ENCODE data around the gene ZP1. TPM values are rescaled to one million over a fixed set of nuclear protein-coding genes. Genes with fewer than 3 reads are reported as not detected.

Gene ZP1
- total RNA-seq, 2 experiments from 2014 or later: not detected

GRCh38 chr11:60922906-60923305 lies 55.6 kb downstream of the ZP1 start:
- H3K27me3 Mint-ChIP-seq: peaks cover 9% of the 10 kb centered on the region
- peaks cover 37% of the 10 kb centered on the region for H3K36me3 Mint-ChIP-seq (ENCODE audit: low read depth)
- DNase-seq (no peak), ATAC-seq (no peak)
- CTCF ChIA-PET: interaction anchor here (1.4 kb wide), 1 partner anchor 8 kb away, joined by 7 read pairs; no protein-coding TSS in a partner anchor
- H3K4me3 Mint-ChIP-seq: no peak overlapping the region
- TF ChIP-seq CTCF (IDR thresholded peaks at IDR 0.05): no peak
- intact Hi-C loops (cut with micrococcal nuclease): no loop called here
- H3K4me1 Mint-ChIP-seq (ENCODE audit: low read depth): peaks cover 40% of the 10 kb centered on the region
- H3K9me3 Mint-ChIP-seq: no peaks in the 10 kb centered on the region
- no peak overlapping the region for H3K27ac Mint-ChIP-seq
- POLR2A ChIA-PET: interaction anchor here (0.9 to 1.7 kb wide), 2 partner anchors 9 to 17 kb away, joined by 3 to 9 read pairs; partner anchors contain the start of gene PRPF19

GRCh38 chr11:60923326-60923725 lies 56.0 kb downstream of the ZP1 start:
- peaks cover 37% of the 10 kb centered on the region for H3K36me3 Mint-ChIP-seq (ENCODE audit: low read depth)
- ATAC-seq: no peak
- no peak overlapping the region for H3K27ac Mint-ChIP-seq
- no peaks in the 10 kb centered on the region for H3K9me3 Mint-ChIP-seq
- TF ChIP-seq CTCF (IDR thresholded peaks at IDR 0.05): no peak
- intact Hi-C loops (cut with micrococcal nuclease): no loop called here
- POLR2A ChIA-PET: interaction anchor here (0.8 to 1.7 kb wide), 5 partner anchors 7 to 18 kb away, joined by 3 to 9 read pairs (median 5); partner anchors contain the start of gene PRPF19
- no peak overlapping the region for H3K4me3 Mint-ChIP-seq
- H3K4me1 Mint-ChIP-seq (ENCODE audit: low read depth): peaks cover 37% of the 10 kb centered on the region
- no peak for DNase-seq
- CTCF ChIA-PET: interaction anchor here (1.1 to 1.4 kb wide), 2 partner anchors 8 to 90 kb away, joined by 3 to 7 read pairs; no protein-coding TSS in a partner anchor
- peaks cover 9% of the 10 kb centered on the region for H3K27me3 Mint-ChIP-seq

GRCh38 chr11:60923800-60924109 lies 56.4 kb downstream of the ZP1 start:
- no peak for TF ChIP-seq CTCF (IDR thresholded peaks at IDR 0.05)
- DNase-seq (no peak), ATAC-seq (peak; percentile 10)
- CTCF ChIA-PET: interaction anchor here (1.1 to 1.4 kb wide), 2 partner anchors 9 to 90 kb away, joined by 3 to 7 read pairs; no protein-coding TSS in a partner anchor
- peak overlapping the region; percentile 48 for H3K4me3 Mint-ChIP-seq
- H3K4me1 Mint-ChIP-seq (ENCODE audit: low read depth): peaks cover 33% of the 10 kb centered on the region
- H3K36me3 Mint-ChIP-seq (ENCODE audit: low read depth): peaks cover 37% of the 10 kb centered on the region
- intact Hi-C loops (cut with micrococcal nuclease): no loop called here
- POLR2A ChIA-PET: interaction anchor here (0.8 to 1.7 kb wide), 5 partner anchors 8 to 18 kb away, joined by 3 to 9 read pairs (median 5); partner anchors contain the start of gene PRPF19
- H3K27me3 Mint-ChIP-seq: peaks cover 9% of the 10 kb centered on the region
- no peaks in the 10 kb centered on the region for H3K9me3 Mint-ChIP-seq
- H3K27ac Mint-ChIP-seq: no peak overlapping the region

- H3K27ac Mint-ChIP-seq: no peak within 1 kb of the TSS
- H3K4me1 Mint-ChIP-seq (ENCODE audit: low read depth): peaks cover 27% of the 10 kb centered on the region
- CTCF ChIA-PET: interaction anchor here (1.1 to 1.4 kb wide), 2 partner anchors 9 to 91 kb away, joined by 3 to 7 read pairs; no protein-coding TSS in a partner anchor
- TF ChIP-seq CTCF (IDR thresholded peaks at IDR 0.05): no peak
- H3K36me3 Mint-ChIP-seq (ENCODE audit: low read depth): peaks cover 36% of the 10 kb centered on the region
- H3K27me3 Mint-ChIP-seq: peaks cover 9% of the 10 kb centered on the region
- peak; percentile 34 for ATAC-seq
- intact Hi-C loops (cut with micrococcal nuclease): no loop called here
- POLR2A ChIA-PET: interaction anchor here (0.8 to 1.7 kb wide), 5 partner anchors 8 to 19 kb away, joined by 3 to 9 read pairs (median 5); partner anchors contain the start of gene PRPF19
- no peak for DNase-seq
- no peaks in the 10 kb centered on the region for H3K9me3 Mint-ChIP-seq
- peak within 1 kb of the TSS; percentile 54 for H3K4me3 Mint-ChIP-seq
These were observed 57.0 kb downstream of the ZP1 start, which contains the start of gene TMEM132A for GRCh38 chr11:60924110-60924905. Gene TMEM132A (plus strand): TSS chr11:60924460. CDS start chr11:60924634, 174 bp downstream.

Other genes with a start within 250 kb of the ZP1 start
- not detected for gene MS4A8, start 167.9 kb upstream of the ZP1 start, total RNA-seq
- gene MS4A18, start 142.8 kb upstream of the ZP1 start, total RNA-seq: not detected
- not detected for gene MS4A15, start 110.7 kb upstream of the ZP1 start, total RNA-seq
- gene MS4A10, start 82.2 kb upstream of the ZP1 start, total RNA-seq: not detected
- 10 to 100 TPM; 48.1 to 51.4 TPM for gene CCDC86, start 25.4 kb upstream of the ZP1 start, total RNA-seq
- gene PTGDR2, start 11.6 kb upstream of the ZP1 start, total RNA-seq: under 1 TPM; 0.23 to 0.38 TPM
- gene PRPF19, start 39.0 kb downstream of the ZP1 start, total RNA-seq: 100 to 1,000 TPM; 142 to 150 TPM
- gene TMEM109, start 46.6 kb downstream of the ZP1 start, total RNA-seq: 100 to 1,000 TPM in 1 of 2 experiments, 10 to 100 TPM in 1; 93.2 to 101 TPM
- gene TMEM132A, start 56.9 kb downstream of the ZP1 start, total RNA-seq: 1 to 10 TPM; 1.1 to 1.3 TPM
- 1 to 10 TPM; 3.9 to 4.7 TPM for gene SLC15A3, start 84.6 kb downstream of the ZP1 start, total RNA-seq
- 100 to 1,000 TPM; 196 to 201 TPM for gene CD6, start 104.1 kb downstream of the ZP1 start, total RNA-seq
- gene CD5, start 234.9 kb downstream of the ZP1 start, total RNA-seq: 100 to 1,000 TPM; 214 to 215 TPM

Data from activated CD8-positive, alpha-beta T cell treated with anti-CD3 and anti-CD28 coated beads for 36 hours (primary cell).